Natural killer cell (primary cell): ENCODE results near the gene NTM. TPM values are rescaled to one million over a fixed set of nuclear protein-coding genes. Genes with fewer than 3 reads are reported as not detected.

Experiments used
- ATAC-seq, 3 donors: fragments of 150-1000 bp in 2 of 3; fragments of 200-7000 bp in 1 of 3; cut with Tn5 transposase; 1 replicate in 1 of 3; 2 replicates in 2 of 3; pipeline ENCODE4 v1.10.0; 2021; ENCODE audit warnings: mild to moderate bottlenecking in 2 of 3, moderate library complexity in 2 of 3
- DNase-seq, 2 donors: peaks; one replicate each; pipeline versions ENCODE4 v3.0.0 to v3.0.0-alpha.2; 2013 to 2021; ENCODE audit warnings: mixed read lengths in 1 of 2
- H3K27ac ChIP-seq: one replicate; pipeline ENCODE4 v1.5.1; 2013; ENCODE audit warnings: mild to moderate bottlenecking, low read length
- H3K27me3 ChIP-seq: one replicate; pipeline ENCODE4 v1.6.1; 2013; ENCODE audit warnings: low read length; ENCODE audit not compliant: control insufficient read depth, insufficient read depth
- H3K36me3 ChIP-seq: one replicate; pipeline ENCODE4 v1.6.1; 2013; ENCODE audit warnings: low read length; ENCODE audit not compliant: control insufficient read depth, insufficient read depth
- H3K4me1 ChIP-seq: one replicate; pipeline ENCODE4 v1.6.1; 2013; ENCODE audit warnings: low read length; ENCODE audit not compliant: control insufficient read depth, insufficient read depth
- H3K4me3 ChIP-seq: one replicate; pipeline ENCODE4 v1.5.1; 2013; ENCODE audit warnings: low read length
- H3K9me3 ChIP-seq: one replicate; pipeline ENCODE4 v1.6.1; 2013; ENCODE audit warnings: low read length; ENCODE audit not compliant: control insufficient read depth, insufficient read depth
- H3K27ac Mint-ChIP-seq, 2 donors: one replicate each; pipeline ENCODE4 v1.8.0; 2022; ENCODE audit warnings: mild to moderate bottlenecking in 2 of 2, mixed read lengths in 2 of 2, moderate library complexity in 1 of 2
- H3K27me3 Mint-ChIP-seq, 2 donors: one replicate each; pipeline ENCODE4 v1.8.0; 2022; ENCODE audit warnings: low read depth in 2 of 2, mixed read lengths in 2 of 2
- H3K36me3 Mint-ChIP-seq: one replicate; pipeline ENCODE4 v1.8.0; 2022; ENCODE audit warnings: mixed read lengths
- H3K4me1 Mint-ChIP-seq, 2 donors: one replicate each; pipeline ENCODE4 v1.8.0; 2022; ENCODE audit warnings: mixed read lengths in 2 of 2
- H3K4me3 Mint-ChIP-seq: one replicate; pipeline ENCODE4 v1.8.0; 2022; ENCODE audit warnings: mild to moderate bottlenecking, moderate library complexity, mixed read lengths
- H3K9me3 Mint-ChIP-seq, 2 donors: one replicate each; pipeline ENCODE4 v1.8.0; 2022; ENCODE audit warnings: mixed read lengths in 2 of 2
- WGBS: methylation state at CpG from one replicate; pipeline ENCODE4 v1.1.7; 2013; ENCODE audit warnings: missing lambda C conversion rate; ENCODE audit not compliant: insufficient coverage; 5-methylcytosine and 5-hydroxymethylcytosine counted together
- intact Hi-C: fragments of 100-400 bp; cut with micrococcal nuclease; formaldehyde crosslinking; loops from one replicate; pipeline ENCODE4 v1.14.2; 2022
- total RNA-seq, 4 donors: library from RNA; stranded (reverse); fragments of 120-200 nt in 1 of 4; gene quantifications; one replicate each; pipeline versions ENCODE4 v1.2.3 to v1.2.4, GENCODE V29; 2013 to 2022
- TF ChIP-seq, protein P1 (sequence below): fragments of 200-600 bp; IDR thresholded peaks from one replicate; pipeline ENCODE4 v1.8.0; 2022; ENCODE audit warnings: antibody characterized with exemption

Gene NTM
- total RNA-seq, 3 donors from 2014 or later (not counting 1 experiment from before 2014, with no cell fraction given), result not detected

DNA sequence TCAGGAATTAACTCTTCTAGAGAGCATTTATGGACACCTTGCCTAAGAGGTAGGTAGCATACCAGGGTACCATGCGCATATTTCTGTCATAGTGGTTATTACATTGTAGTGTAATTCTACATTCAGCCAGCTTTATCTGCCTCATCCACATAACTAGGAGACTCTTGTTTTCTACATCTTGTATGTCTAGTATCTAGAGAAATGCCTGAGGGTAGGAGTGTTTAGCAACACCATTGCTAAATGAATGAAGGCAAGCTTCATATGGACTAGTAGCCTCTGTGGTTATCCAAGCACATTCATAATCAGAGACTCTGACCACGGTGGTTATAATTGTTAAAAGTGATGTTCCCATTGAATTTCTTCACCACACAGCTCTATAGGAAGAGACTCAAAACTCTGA lies 107.9 kb downstream of the NTM start:
- no peak overlapping the region for H3K27ac Mint-ChIP-seq
- no peaks in the 10 kb centered on the region for H3K9me3 ChIP-seq
- no peak overlapping the region for H3K4me3 Mint-ChIP-seq
- no peak for ATAC-seq
- no peaks in the 10 kb centered on the region for H3K36me3 ChIP-seq
- no peak overlapping the region for H3K27ac ChIP-seq
- DNase-seq, result no peak
- no peaks in the 10 kb centered on the region for H3K4me1 Mint-ChIP-seq
- H3K9me3 Mint-ChIP-seq, result peaks cover 12 to 20% of the 10 kb centered on the region in 2 donors
- H3K36me3 Mint-ChIP-seq, result no peaks in the 10 kb centered on the region
- no peak overlapping the region for H3K4me3 ChIP-seq
- intact Hi-C loops, result no loop called here
- TF ChIP-seq, protein P1, sequence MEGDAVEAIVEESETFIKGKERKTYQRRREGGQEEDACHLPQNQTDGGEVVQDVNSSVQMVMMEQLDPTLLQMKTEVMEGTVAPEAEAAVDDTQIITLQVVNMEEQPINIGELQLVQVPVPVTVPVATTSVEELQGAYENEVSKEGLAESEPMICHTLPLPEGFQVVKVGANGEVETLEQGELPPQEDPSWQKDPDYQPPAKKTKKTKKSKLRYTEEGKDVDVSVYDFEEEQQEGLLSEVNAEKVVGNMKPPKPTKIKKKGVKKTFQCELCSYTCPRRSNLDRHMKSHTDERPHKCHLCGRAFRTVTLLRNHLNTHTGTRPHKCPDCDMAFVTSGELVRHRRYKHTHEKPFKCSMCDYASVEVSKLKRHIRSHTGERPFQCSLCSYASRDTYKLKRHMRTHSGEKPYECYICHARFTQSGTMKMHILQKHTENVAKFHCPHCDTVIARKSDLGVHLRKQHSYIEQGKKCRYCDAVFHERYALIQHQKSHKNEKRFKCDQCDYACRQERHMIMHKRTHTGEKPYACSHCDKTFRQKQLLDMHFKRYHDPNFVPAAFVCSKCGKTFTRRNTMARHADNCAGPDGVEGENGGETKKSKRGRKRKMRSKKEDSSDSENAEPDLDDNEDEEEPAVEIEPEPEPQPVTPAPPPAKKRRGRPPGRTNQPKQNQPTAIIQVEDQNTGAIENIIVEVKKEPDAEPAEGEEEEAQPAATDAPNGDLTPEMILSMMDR, result no peak
- H3K27me3 ChIP-seq, result no peaks in the 10 kb centered on the region
- H3K4me1 ChIP-seq, result no peaks in the 10 kb centered on the region
- WGBS, result no CpG with 5 or more reads among the region's 2 CpGs
- H3K27me3 Mint-ChIP-seq, result peaks cover 0 to 7% of the 10 kb centered on the region in 2 donors

DNA sequence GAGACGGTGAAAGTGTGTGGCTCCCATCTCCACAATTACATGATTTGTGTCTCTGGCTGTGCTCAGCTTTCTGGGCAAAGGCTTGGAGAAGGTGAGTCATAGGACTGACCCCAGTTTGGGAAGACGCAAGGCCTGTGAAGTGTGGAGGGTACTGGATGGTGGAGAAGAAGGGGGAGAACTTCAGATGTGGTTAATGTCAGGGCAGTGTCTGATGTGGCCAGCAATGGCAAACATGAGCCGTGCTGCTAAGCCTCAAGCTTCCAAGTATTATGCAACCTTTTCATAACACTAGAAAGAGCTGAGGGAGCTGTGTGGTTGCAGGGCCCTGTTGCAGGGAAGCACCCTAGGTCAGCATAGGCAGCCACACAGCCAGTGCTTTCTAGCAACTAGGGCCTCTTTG lies 110.9 kb downstream of the NTM start:
- H3K27ac ChIP-seq, result no peak overlapping the region
- H3K36me3 ChIP-seq, result no peaks in the 10 kb centered on the region
- intact Hi-C loops, result no loop called here

DNA sequence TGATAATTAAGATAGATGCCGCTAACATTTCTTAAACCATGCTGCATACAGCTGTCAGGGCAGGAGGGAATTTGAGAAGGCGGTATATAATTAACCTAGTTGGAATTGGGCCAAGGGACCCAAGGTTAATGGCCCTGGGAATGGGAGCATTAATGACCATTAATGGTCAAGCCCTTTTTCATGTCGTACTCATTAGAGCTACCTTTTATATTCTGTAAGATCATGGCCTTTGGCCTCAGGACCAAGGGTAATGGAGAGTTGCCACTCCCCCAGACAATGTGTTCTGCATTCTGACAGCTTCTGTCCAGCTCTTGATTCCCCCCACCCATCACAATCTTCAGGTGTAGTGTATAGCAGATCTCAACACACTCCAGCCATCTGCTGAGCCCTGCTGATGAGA lies 111.6 kb downstream of the NTM start:
- Histone ChIP-seq H3K4me1 (no peaks in the 10 kb centered on the region), H3K27me3 (no peaks in the 10 kb centered on the region), H3K9me3 (no peaks in the 10 kb centered on the region), H3K27ac (no peak overlapping the region), H3K4me3 (no peak overlapping the region), H3K36me3 (no peaks in the 10 kb centered on the region)
- Mint-ChIP-seq H3K36me3 (no peaks in the 10 kb centered on the region), H3K9me3 (peaks cover 2 to 11% of the 10 kb centered on the region in 2 donors), H3K27ac (no peak overlapping the region), H3K27me3 (no peaks in the 10 kb centered on the region), H3K4me3 (no peak overlapping the region), H3K4me1 (no peaks in the 10 kb centered on the region)
- intact Hi-C loops, result no loop called here
- TF ChIP-seq, protein P1, result no peak
- DNase-seq (no peak), ATAC-seq (no peak)
- 86% methylated on average over 3 of the region's 3 CpGs for WGBS

More for the DNA sequence above, 110.9 kb downstream of the NTM start:
- H3K4me3 ChIP-seq, result no peak overlapping the region
- Mint-ChIP-seq H3K9me3 (peaks cover 2 to 11% of the 10 kb centered on the region in 2 donors), H3K36me3 (no peaks in the 10 kb centered on the region), H3K4me3 (no peak overlapping the region), H3K4me1 (no peaks in the 10 kb centered on the region), H3K27me3 (no peaks in the 10 kb centered on the region), H3K27ac (no peak overlapping the region)
- TF ChIP-seq, protein P1, result no peak
- 94% methylated on average over 3 of the region's 3 CpGs for WGBS
- no peaks in the 10 kb centered on the region for H3K4me1 ChIP-seq
- ATAC-seq (no peak), DNase-seq (no peak)
- H3K27me3 ChIP-seq, result no peaks in the 10 kb centered on the region
- H3K9me3 ChIP-seq, result no peaks in the 10 kb centered on the region

DNA sequence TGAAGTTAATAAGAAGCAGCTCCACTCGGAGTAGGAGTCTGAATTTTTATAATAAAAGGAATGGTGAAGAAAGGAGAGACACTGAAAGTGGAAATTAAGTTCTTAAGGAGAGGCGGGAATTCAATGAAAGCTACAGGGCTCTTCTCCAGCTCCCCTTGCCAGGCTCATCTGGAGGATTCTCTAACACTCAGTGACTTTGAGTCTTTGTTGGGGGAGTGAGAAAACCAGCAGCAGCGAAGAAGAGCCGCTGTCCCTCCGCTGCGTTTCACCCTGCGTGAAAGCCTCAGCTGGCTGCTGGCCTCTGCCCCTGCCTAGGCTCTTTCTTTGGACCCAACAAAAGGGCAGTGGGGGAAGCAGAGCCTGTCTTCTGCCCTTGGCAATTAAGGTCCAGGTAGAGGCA lies 113.0 kb downstream of the NTM start:
- Histone ChIP-seq H3K4me1 (no peaks in the 10 kb centered on the region), H3K4me3 (no peak overlapping the region), H3K27me3 (no peaks in the 10 kb centered on the region), H3K9me3 (no peaks in the 10 kb centered on the region), H3K27ac (no peak overlapping the region), H3K36me3 (no peaks in the 10 kb centered on the region)
- DNase-seq (no peak), ATAC-seq (no peak)
- Mint-ChIP-seq H3K27ac (no peak overlapping the region), H3K36me3 (no peaks in the 10 kb centered on the region), H3K9me3 (peaks cover 0 to 7% of the 10 kb centered on the region in 2 donors), H3K4me1 (no peaks in the 10 kb centered on the region), H3K4me3 (no peak overlapping the region), H3K27me3 (no peaks in the 10 kb centered on the region)
- intact Hi-C loops, result no loop called here
- WGBS, result 89% methylated on average over 7 of the region's 7 CpGs
- TF ChIP-seq, protein P1, result no peak
